Forelimb muscle (tissue), 1 donor: ENCODE measurements around the gene ZBTB49. TPM values are rescaled to one million over a fixed set of nuclear protein-coding genes. Genes with fewer than 3 reads are reported as not detected.

Source experiments
- DNase-seq: peaks from one replicate; pipeline ENCODE4 v3.0.0-alpha.2; 2013; ENCODE audit warnings: low read depth
- polyA plus RNA-seq: library from polyadenylated mRNA; unstranded; fragments of 120-200 nt; gene quantifications from one replicate; pipeline ENCODE4 v1.2.1, GENCODE V29; 2013; ENCODE audit not compliant: insufficient read length

Gene ZBTB49
- polyA plus RNA-seq, 1 donor = 6.5 TPM

- no peak for DNase-seq
These were observed 65.3 kb downstream of the ZBTB49 start for GRCh38 chr4:4355302-4355701.

DNA sequence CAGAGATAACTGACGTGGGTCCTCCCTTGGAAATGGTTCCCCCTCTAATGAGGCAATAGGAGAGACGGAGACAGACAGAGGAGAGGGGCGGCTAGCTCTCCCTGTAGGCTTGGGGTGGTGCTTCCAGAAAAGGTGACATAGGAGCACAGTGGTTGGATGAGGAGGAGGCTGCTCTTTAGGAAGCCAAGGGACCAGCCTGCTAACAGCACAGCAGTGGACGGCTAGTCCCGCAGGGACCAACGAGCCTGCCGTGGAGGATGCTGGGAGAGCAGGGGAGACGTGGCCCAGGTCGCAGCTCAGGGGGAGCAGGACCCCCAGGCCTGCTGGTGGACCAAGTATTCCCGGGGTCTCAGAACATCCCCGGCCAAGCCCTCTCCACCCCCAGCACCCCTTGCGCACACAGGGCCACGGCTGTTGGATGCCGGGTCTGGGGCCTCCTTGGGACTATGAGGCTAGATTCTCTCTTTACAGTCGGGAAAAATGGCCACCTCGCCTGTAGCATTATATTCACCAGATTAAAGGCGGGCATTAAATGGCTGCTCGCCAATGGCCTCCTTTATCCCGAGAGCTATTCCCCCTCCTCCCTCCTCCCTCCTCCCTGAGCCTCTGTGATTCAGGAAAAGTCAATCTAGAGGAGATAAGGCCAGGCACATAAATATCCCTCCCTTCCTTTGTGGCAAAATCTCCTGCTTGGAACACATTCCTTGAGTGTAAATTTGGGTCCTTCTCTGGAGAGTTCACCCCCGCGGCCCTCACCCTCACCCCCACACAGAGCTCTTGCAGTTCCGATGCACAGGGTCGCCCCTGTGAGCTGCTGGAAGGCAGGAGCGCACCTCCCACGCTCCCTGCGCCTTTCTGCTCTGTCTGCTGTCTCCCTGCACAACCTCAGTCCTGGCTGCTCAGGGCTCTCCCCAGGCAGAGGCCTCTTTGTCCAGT is 66.3 kb downstream of the ZBTB49 start:
- no peak for DNase-seq

GRCh38 chr4:4358093-4358854 is 68.2 kb downstream of the ZBTB49 start:
- DNase-seq = no peak

- no peak for DNase-seq
These were observed 71.8 kb downstream of the ZBTB49 start for GRCh38 chr4:4361883-4362282.

DNA sequence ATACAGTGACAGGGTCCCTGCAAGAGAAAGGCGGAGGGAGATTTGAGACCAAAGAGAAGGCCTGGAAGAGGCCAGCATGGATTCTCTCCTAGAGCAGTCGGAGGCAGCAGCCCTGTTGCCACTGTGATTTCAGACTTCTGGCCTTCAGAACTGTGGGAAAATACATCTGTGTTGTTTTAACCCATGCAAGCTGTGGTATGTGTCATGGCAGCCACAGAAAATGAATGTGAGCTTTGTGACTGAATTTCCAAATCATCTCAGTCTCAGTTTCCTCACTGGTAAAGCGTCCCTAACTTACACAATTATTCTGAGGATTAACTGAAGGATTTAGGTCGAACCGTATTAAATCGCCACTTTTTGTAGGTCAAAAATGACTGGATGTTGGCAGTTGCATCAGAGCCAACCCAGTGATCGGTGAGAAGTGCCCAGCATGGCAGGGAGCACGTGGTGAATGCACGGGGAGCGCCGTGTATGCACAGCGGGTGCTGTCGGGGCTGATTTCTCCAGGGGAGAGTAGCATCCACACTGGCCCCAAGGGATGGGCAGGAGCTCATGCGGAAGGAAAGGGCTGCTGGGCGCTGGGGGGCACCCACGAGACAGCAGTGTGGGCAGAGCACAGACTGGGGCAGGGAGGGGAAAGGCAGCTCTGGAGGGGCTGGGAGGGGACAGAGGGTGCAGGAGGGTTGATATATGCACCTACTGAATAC is 73.1 kb downstream of the ZBTB49 start:
- DNase-seq = no peak

- DNase-seq = no peak
These were observed 74.0 kb downstream of the ZBTB49 start for GRCh38 chr4:4364061-4364460.

GRCh38 chr4:4364486-4365208 is 74.6 kb downstream of the ZBTB49 start:
- DNase-seq = no peak

DNA sequence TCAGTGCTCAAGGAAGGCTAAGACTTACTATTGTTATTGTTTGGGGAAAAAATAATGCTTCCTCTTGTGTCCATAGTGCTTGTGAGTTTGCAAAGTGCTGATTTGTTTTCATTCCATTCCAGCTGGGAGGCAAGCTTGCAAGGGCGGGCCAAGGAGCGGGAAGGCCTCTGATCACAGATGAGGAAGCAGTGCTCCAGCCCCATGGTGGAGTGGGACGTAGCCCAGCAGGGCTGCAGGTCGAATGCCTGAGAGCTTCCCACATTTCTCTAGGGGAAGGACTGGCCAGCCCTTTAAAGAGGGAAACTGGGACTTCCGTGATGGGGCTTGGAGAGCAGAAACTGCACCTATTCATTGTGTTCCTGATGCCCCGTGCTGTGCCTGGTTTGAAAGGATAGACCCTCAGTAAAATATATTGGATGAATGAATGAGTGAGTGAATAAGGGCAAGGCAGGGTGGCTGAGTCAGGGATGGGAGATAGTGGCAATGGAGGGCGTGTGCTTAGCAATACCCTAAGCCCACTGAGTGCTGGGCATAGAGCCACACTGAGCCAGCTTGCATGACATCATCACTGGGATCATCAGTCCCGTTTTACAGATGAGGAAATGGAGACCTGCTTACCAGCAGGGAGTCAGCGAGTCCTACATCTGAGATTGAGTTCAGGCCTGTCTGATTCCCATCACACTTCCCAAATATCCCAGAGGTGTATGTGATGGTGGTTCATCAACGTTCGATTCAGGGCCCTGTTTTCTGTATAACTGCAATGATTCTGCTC is 78.9 kb downstream of the ZBTB49 start:
- DNase-seq = no peak

Other genes starting within 250 kb of the ZBTB49 start
- not detected for gene OTOP1, start 63.3 kb upstream of the ZBTB49 start, polyA plus RNA-seq
- 18.6 TPM for gene TMEM128, start 42.0 kb upstream of the ZBTB49 start, polyA plus RNA-seq
- 15.3 TPM for gene LYAR, start 97 bp upstream of the ZBTB49 start, polyA plus RNA-seq
- 0.92 TPM for gene NSG1, start 96.9 kb downstream of the ZBTB49 start, polyA plus RNA-seq